SH-SY5Y (cell line): ENCODE data around the gene ADAMTSL3.

Source experiments
- GATA2 ChIP-seq: IDR thresholded peaks from 2 replicates; pipeline ENCODE4 v1.6.1; 2011; ENCODE audit warnings: mild to moderate bottlenecking, low read depth, low read length
- GATA3 ChIP-seq: IDR thresholded peaks from 2 replicates; pipeline ENCODE4 v1.6.1; 2011; ENCODE audit warnings: low read depth, mild to moderate bottlenecking, low read length, moderate library complexity

DNA sequence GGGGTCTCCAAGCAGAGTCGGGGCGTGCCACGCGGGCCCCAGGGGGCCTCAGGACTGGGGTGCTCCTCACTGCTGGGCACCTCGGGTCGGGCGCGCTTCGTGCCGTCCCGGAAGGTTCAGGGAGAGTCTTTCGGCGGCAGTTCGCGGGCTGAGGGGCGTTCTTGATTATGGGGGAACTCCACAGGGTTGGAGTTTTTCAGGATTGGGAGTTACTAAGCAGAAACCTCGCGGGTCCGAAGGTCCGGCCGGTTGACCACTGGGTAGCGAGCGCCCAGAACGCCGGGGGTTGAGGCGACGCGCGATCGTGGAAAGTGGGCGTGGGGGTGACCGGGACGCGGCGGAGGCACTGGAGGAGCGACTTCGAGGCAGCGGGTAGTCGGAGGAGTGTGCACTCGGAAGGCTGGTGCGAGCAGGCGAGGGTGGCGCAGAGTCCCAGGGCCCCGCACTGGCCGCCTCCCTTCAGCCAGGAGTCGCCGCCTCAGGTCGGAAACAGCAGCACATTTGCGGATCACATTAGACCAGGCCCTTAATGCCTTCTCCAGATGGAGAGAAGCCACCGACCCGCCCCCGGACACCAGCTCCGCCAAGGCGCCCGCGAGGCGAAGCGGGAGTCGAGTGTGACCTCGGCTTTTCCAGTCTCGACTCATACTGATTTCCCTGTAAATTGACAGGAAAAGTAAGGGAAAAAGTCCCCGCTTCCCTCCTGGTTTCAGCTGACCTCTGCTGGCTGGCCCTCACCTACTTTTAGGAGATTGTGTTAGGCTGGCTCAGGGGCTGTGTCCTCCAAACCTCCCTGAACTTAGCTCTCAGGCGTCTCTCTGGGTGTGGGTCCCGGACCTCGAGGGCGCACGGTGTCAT, 685 bp downstream of the ADAMTSL3 start:
- no peak for TF ChIP-seq GATA3
- no peak for TF ChIP-seq GATA2
